ENCODE measurements around the gene PPP1R9A.

The PPP1R9A gene

DNA sequence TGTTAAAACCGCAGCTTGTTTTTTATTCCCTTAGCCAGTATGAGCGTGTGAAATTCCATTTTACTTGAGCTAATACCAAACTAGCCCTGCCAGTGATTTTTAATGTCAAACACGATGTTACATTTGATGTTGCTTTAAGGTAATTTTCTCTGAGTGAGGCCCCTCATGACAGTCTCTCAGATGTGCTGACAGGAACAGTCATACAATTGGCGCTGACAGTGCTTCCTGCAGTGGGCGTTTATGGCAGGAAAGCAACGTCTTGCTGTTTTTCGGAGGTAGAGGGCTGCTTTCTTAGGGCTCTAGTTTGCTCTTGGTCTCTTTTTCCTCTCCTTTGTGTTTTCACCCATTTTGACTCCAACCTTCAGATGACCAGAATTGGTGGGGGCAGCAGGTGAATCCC, 397.6 kb downstream of the PPP1R9A start:
- no peak for DNase-seq (ENCODE audit: extremely low read depth in 1 of 2, low read depth in 1 of 2)

DNA sequence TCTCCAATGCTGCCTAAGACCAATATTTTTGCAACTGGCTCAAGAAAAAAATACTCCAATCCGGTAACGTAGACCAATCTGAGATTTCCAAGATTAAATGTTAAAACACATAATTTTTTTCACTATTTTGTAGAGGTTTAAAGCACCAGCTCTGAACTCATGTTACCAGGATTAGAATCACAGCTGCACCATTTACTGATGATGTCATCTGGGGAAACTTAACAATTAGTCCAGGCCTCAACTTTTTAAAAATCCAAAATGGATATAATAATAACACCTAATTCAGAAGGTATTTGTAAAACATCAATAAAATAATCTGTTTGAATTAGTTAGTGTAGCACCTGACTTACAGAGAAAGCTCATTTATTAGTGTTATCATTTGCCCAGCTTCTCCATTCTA, 402.6 kb downstream of the PPP1R9A start:
- DNase-seq (ENCODE audit: extremely low read depth in 1 of 2, low read depth in 1 of 2) = no peak

GRCh38 chr7:95311389-95311788, 404.0 kb downstream of the PPP1R9A start:
- DNase-seq (ENCODE audit: extremely low read depth in 1 of 2, low read depth in 1 of 2) = no peak

GRCh38 chr7:95312561-95312960, 405.2 kb downstream of the PPP1R9A start:
- no peak for DNase-seq (ENCODE audit: extremely low read depth in 1 of 2, low read depth in 1 of 2)

GRCh38 chr7:95316588-95316987, 409.2 kb downstream of the PPP1R9A start:
- no peak for DNase-seq (ENCODE audit: extremely low read depth in 1 of 2, low read depth in 1 of 2)

GRCh38 chr7:95317546-95317945, 410.2 kb downstream of the PPP1R9A start:
- DNase-seq (ENCODE audit: extremely low read depth in 1 of 2, low read depth in 1 of 2) = no peak

- DNase-seq (ENCODE audit: extremely low read depth in 1 of 2, low read depth in 1 of 2) = no peak
These were observed 410.6 kb downstream of the PPP1R9A start for GRCh38 chr7:95317966-95318365.

DNA sequence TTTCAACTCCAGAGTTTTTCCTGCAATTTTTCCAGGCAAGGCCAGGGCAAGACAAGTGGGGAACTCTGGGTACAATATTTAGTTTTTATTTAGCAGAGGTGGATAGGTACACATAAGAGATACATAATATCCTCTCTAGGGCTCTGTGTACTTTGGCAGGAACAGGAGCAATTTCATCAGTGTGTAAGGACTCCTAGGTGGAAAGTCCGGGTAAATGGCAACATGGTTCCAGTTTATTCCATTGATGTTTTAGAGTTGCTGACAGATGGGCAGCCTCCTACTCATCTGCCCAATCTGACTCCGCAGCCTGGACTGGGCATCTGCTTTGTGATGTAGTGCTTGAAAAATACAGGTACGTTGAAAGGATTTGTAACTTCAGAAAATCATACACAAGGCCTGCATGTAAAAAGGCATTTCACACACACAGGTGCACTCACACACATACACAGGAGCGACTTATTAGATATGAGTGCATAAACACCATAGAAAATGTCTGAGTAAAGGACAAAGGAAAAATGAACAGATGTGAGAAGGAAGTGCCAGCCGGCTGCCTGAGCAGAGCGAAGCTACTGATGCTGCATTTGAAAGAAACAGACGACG, 411.2 kb downstream of the PPP1R9A start:
- no peak for DNase-seq (ENCODE audit: extremely low read depth in 1 of 2, low read depth in 1 of 2)

GRCh38 chr7:95319570-95319969, 412.2 kb downstream of the PPP1R9A start:
- no peak for DNase-seq (ENCODE audit: extremely low read depth in 1 of 2, low read depth in 1 of 2)

DNA sequence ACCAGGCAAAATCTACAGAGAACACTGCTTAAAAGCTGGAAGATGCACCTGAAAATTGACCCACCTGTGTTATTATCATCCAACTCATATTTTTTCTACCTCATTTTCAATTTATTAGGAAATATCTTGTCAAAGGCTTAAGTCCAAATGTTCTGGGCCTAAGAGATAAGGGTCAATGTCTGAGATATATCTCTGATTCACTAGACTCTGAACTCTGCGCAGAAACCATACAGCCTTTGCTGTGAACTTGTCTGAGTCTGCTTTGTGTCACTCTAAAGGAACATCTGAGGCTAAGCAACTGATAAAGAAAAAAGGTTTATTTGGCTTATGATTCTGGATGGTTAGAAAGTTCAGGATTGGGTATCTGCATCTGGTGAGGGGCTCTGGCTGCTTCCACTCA, 413.3 kb downstream of the PPP1R9A start:
- DNase-seq (ENCODE audit: extremely low read depth in 1 of 2, low read depth in 1 of 2) = no peak

- no peak for DNase-seq (ENCODE audit: extremely low read depth in 1 of 2, low read depth in 1 of 2)
These were observed 414.3 kb downstream of the PPP1R9A start for GRCh38 chr7:95321720-95322119.

DNA sequence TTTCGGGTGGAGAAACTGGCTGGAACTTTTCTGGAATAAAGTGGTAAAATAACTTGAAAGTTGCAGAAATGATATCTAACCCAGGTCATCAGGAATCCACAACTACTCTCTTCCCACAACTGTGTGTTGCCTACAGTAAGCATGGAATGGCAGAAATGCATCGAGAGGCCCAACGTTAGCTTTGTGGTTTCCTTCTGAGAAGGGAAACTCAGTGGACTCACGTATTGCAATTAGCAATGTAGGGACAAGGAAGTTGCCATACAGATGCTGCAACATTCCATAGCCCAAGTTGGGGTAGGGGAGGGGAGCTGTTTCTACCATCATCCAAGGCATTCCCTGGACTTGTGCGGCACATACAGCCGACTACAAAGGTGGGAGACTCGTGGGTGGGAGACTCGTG, 415.0 kb downstream of the PPP1R9A start:
- DNase-seq (ENCODE audit: extremely low read depth in 1 of 2, low read depth in 1 of 2) = no peak

DNA sequence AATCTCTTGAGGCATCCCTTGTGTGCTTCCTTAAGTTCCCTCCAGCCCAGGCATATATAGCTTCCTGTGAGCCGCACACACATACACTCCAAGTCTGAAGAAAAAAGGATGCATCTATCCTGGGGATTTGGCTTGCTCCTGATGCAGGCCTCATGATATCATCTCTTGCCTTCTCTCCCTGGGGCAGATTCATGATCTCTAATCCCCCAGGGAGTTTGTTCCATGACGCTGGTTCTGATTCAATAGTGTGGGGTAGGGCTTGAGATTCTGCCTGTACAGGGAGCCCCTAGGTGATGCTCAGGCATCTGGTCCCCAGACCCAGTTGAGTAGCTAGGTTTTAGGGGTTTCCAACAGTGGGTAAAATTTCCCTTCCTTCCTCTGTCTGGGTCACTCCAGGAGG, 415.5 kb downstream of the PPP1R9A start:
- no peak for DNase-seq (ENCODE audit: extremely low read depth in 1 of 2, low read depth in 1 of 2)

DNA sequence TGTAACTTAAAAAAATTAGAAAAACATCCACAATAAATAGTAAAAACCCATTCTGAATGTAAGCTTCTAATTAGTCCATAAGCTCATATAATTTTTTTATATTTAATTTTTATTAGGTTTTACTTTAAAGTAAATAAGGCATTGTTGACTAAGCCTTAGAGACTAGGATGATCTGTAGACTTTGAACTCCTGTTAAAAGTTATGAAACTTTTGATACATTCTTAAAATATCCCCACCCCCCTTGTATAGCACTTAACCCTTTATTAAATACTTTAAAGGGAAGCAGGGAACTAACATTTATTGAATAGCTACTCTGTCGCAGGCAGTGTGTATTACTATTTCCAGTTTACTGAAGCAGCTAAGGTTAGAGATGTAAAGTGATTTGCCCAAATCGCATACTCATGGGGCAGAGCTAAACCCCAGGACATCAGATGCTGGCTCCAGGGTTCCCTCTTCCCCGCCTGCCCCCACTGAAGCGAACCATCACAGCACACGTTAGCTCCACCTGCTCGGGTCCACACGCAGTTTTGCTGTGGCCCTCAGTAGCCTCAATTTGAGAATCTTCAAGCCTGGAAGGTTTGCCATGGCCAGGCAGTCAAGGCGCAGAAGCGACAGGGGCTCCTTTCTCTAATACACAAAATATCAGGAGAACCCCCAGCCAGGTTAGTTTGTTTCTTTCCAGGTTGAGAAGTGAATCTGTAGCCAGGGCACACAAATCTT, 416.2 kb downstream of the PPP1R9A start:
- no peak for DNase-seq (ENCODE audit: extremely low read depth in 1 of 2, low read depth in 1 of 2)

- no peak for DNase-seq (ENCODE audit: extremely low read depth in 1 of 2, low read depth in 1 of 2)
These were observed 417.0 kb downstream of the PPP1R9A start, which contains the start of gene PON1 for GRCh38 chr7:95324431-95324830. Gene PON1 (minus strand): TSS chr7:95324532. CDS start chr7:95324475, 57 bp downstream.

DNA sequence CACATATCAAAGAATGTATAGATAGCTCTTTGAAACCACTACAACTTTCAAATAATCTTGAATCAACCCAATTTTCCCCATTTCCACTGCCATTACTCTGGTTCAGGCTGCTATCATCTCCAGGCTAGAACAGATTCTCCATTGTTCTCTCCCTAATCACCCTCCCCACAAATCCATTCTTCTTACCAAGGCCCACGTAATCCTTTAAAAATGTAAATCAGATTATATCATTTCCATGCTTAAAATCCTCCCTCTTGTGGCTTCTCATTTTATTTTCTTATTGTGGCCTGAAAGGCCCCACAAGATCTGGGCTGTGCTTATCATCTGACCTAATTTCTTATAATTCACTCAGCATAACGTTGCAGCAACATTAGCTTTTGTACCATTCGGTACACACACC, 420.0 kb downstream of the PPP1R9A start:
- no peak for DNase-seq (ENCODE audit: extremely low read depth in 1 of 2, low read depth in 1 of 2)

DNA sequence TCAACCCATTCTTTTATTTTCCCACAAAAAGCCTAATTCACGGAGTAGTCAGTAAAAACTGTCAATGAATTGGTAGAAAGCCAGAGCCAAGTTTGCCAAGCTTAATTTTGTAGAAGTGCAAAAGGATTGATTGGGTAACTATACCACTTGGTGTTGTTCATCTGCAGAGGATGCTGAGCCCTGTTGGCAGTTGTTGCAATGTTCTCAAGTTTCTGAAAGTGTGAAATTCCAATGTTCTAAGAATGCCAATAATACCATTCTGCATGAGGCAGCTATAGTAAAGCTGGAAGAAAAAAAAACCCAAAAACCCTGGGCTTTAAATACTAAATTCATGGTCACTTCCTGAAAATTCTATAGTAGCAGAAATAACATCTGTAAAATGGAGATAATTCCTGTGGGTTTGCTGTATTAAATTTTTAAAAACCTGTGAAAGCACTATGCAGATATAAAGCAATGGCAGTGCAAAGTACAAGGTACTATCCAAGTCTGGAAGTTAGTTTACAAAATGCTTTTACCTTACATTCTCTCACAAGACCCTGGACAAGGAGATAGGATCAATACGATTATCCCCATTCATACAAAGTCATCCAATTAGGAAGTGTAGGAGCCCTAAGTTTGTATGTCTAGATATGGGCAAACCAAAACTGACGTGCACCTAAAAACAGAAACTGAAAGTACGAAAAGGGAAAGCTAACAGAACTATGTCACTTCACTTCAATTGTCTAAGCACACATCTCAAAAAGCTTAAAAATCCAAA, 423.0 kb downstream of the PPP1R9A start:
- no peak for DNase-seq (ENCODE audit: extremely low read depth in 1 of 2, low read depth in 1 of 2)

DNA sequence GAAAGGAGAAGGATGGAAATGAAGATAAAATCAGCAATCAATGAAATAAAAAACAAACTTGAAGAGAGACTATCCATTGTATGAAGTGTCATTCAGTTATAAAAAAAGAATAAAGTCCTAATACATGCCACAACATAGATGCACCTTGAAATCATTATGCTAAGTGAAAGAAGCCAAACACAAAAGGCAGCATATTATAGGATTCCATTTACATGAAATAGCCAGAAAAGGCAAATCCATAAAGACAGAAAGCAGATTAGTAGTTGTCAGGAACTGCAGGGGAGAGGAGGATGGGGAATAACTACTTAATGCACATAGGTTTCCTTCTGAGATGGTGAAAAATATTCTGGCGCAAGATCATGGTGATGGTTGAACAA, 423.6 kb downstream of the PPP1R9A start:
- no peak for DNase-seq (ENCODE audit: extremely low read depth in 1 of 2, low read depth in 1 of 2)

- DNase-seq (ENCODE audit: extremely low read depth in 1 of 2, low read depth in 1 of 2) = no peak
These were observed 427.1 kb downstream of the PPP1R9A start for GRCh38 chr7:95334447-95334846.

DNA sequence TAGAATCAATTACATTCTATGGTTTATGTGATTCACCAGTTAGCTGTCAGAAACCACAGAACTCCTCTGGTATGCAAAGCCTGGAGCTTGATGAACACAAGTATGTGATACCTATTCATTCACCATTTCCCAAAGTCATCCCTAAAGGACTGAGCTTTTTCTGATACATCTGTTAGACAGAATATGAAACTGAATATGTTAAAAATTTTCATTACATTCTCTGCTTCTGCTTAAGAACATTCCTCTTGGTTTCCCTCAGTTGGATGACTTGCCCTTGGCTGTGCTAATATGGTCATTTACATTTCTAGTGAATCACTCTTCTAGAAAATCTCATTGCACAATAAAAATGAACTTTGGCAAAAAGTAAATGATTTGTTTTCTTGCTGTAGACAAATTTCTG, 427.7 kb downstream of the PPP1R9A start:
- no peak for DNase-seq (ENCODE audit: extremely low read depth in 1 of 2, low read depth in 1 of 2)

- DNase-seq (ENCODE audit: extremely low read depth in 1 of 2, low read depth in 1 of 2) = no peak
These were observed 431.4 kb downstream of the PPP1R9A start for GRCh38 chr7:95338832-95339231.

DNA sequence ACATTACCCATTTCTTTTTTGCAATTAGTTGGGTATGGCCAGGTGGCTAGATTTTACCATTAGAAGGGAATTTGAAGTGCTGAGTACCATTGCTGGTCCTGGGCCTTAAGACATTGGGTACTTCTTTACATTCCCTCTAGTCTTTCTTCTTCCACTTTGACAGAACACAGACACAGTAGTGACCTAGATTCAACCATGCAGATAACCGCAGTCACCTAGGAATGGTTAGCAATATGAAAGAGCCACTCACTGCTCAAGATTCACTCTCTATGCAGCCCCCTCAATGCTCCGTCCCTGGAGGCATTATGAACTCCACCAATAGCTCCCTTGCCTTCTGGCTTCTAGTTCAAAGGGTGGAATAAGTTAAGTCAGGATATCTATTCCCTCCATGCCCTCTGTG, 433.1 kb downstream of the PPP1R9A start:
- no peak for DNase-seq (ENCODE audit: extremely low read depth in 1 of 2, low read depth in 1 of 2)
